Measurements from ENCODE around the gene OAT. TPM values are rescaled to one million over a fixed set of nuclear protein-coding genes. Genes with fewer than 3 reads are reported as not detected.

Gene OAT
- total and polyA plus RNA-seq, 2 donors (not counting 3 experiments of a cell fraction or from before 2014, with no cell fraction given), result 69.9 to 90.8 TPM

GRCh38 chr10:124388823-124389612 is 29.7 kb downstream of the OAT start:
- Histone ChIP-seq H3K79me2 (ENCODE audit: control insufficient read depth, insufficient read depth, low read length) (no peaks in the 10 kb centered on the region), H3K27ac (ENCODE audit: insufficient read depth, low read depth, low read length) (no peak overlapping the region), H4K20me1 (replicated peaks; ENCODE audit: control insufficient read depth, extremely low read depth, insufficient read depth, low read length) (no peaks in the 10 kb centered on the region), H3K9me3 (replicated peaks; ENCODE audit: control insufficient read depth, insufficient read depth, low read length) (no peaks in the 10 kb centered on the region), H3K4me2 (ENCODE audit: insufficient read depth, low read length) (peak overlapping the region; percentile 82), H3K4me1 (ENCODE audit: control insufficient read depth, extremely low read depth, insufficient read depth, low read length) (no peaks in the 10 kb centered on the region), H3K9me1 (replicated peaks; ENCODE audit: control insufficient read depth, extremely low read depth, insufficient read depth, low read length) (no peaks in the 10 kb centered on the region), H3K4me3 (replicated peaks in 1 of 3; ENCODE audit: insufficient read depth in 1 of 3, low read depth in 1 of 3, low read length in 3 of 3) (peak overlapping the region; percentile 24 to 36 (median 29)), H3K9ac (replicated peaks; ENCODE audit: extremely low read depth, insufficient read depth, low read length) (no peak overlapping the region), H3K27me3 (ENCODE audit: control insufficient read depth in 2 of 2, insufficient read depth in 2 of 2, low read length in 2 of 2) (no peaks in the 10 kb centered on the region), H2AFZ (ENCODE audit: low read depth, low read length) (peak overlapping the region; percentile 99), H3K36me3 (ENCODE audit: control insufficient read depth in 2 of 2, extremely low read depth in 1 of 2, insufficient read depth in 2 of 2, low read length in 2 of 2) (no peaks in the 10 kb centered on the region)
- POLR2A ChIA-PET, result interaction anchor here (0.9 kb wide), 1 partner anchor 395 kb away, joined by 3 read pairs; no protein-coding TSS in a partner anchor
- dilution Hi-C loops (cut with MboI; ENCODE audit: extremely low pct_ligation_motif_present, low sequenced_read_pairs), result no loop called here
- TF ChIP-seq FOS (IDR thresholded peaks at IDR 0.05; ENCODE audit: borderline replicate concordance, insufficient read depth, low read length) (no peak), CTCF (IDR thresholded peaks at IDR 0.05; ENCODE audit: extremely low read depth in 1 of 2, insufficient read depth in 1 of 2, low read depth in 1 of 2, low read length in 2 of 2) (peak; percentile 89 to 95)
- FAIRE-seq (peak; percentile 83), DNase-seq (ENCODE audit: low read depth, low spot score) (peak; percentile 83)
- BruUV-seq (replicated peaks), result no TSS peak
- intact Hi-C loops (cut with micrococcal nuclease), result loop anchor here (1.0 to 5.0 kb wide), 7 partner anchors 127 to 807 kb away; no protein-coding TSS in a partner anchor
- CTCF ChIA-PET, result interaction anchor here (0.5 to 17.2 kb wide), 81 partner anchors 9 to 1381 kb away, joined by 3 to 691 read pairs (median 5); partner anchors contain the start of genes CHST15, LHPP and OAT

- dilution Hi-C loops (cut with MboI; ENCODE audit: extremely low pct_ligation_motif_present, low sequenced_read_pairs) (no loop called here), intact Hi-C loops (cut with micrococcal nuclease) (loop anchor here (5.0 kb wide), 1 partner anchor 126 kb away; no protein-coding TSS in a partner anchor)
- peak overlapping the region; percentile 99 for H2AFZ ChIP-seq (ENCODE audit: low read depth, low read length)
- TF ChIP-seq JUN (IDR thresholded peaks at IDR 0.05; ENCODE audit: borderline replicate concordance, insufficient read depth, insufficient read length, low read depth), result no peak
- TF ChIP-seq GATA2 (IDR thresholded peaks at IDR 0.05; ENCODE audit: insufficient read depth, insufficient read length, low read depth, low read length), result no peak
- no peak for TF ChIP-seq MAX (IDR thresholded peaks at IDR 0.05; ENCODE audit: insufficient read depth, insufficient read length)
- no peak for TF ChIP-seq POLR2AphosphoS5 (IDR thresholded peaks at IDR 0.05; ENCODE audit: insufficient read depth, low read depth, low read length)
- no peak for TF ChIP-seq CTCF (IDR thresholded peaks at IDR 0.05; ENCODE audit: extremely low read depth in 1 of 2, insufficient read depth in 1 of 2, low read depth in 1 of 2, low read length in 2 of 2)
- TF ChIP-seq POLR2A (IDR thresholded peaks at IDR 0.05; ENCODE audit: low read depth, low read length), result no peak
- no peak for TF ChIP-seq FOS (IDR thresholded peaks at IDR 0.05; ENCODE audit: borderline replicate concordance, insufficient read depth, low read length)
- no peak for TF ChIP-seq MYC (IDR thresholded peaks at IDR 0.05; ENCODE audit: low read depth, low read length)
- TF ChIP-seq EZH2 (IDR thresholded peaks at IDR 0.05; ENCODE audit: borderline replicate concordance, low read depth, low read length, severe bottlenecking), result no peak
- H3K36me3 ChIP-seq (ENCODE audit: control insufficient read depth in 2 of 2, extremely low read depth in 1 of 2, insufficient read depth in 2 of 2, low read length in 2 of 2), result no peaks in the 10 kb centered on the region
- no TSS peak for BruUV-seq (replicated peaks)
- H3K4me3 ChIP-seq (replicated peaks in 1 of 3; ENCODE audit: insufficient read depth in 1 of 3, low read depth in 1 of 3, low read length in 3 of 3), result no peak overlapping the region
- peak overlapping the region; percentile 82 for H3K4me2 ChIP-seq (ENCODE audit: insufficient read depth, low read length)
- H3K27me3 ChIP-seq (ENCODE audit: control insufficient read depth in 2 of 2, insufficient read depth in 2 of 2, low read length in 2 of 2), result no peaks in the 10 kb centered on the region
- CTCF ChIA-PET, result interaction anchor here (0.6 to 17.2 kb wide), 23 partner anchors 8 to 1255 kb away, joined by 3 to 691 read pairs (median 10); partner anchors contain the start of genes CHST15 and LHPP
- no peak overlapping the region for H3K27ac ChIP-seq (ENCODE audit: insufficient read depth, low read depth, low read length)
- FAIRE-seq (no peak), DNase-seq (ENCODE audit: low read depth, low spot score) (no peak)
- POLR2A ChIA-PET, result no interaction called here
- H3K9me1 ChIP-seq (replicated peaks; ENCODE audit: control insufficient read depth, extremely low read depth, insufficient read depth, low read length), result no peaks in the 10 kb centered on the region
- H3K9me3 ChIP-seq (replicated peaks; ENCODE audit: control insufficient read depth, insufficient read depth, low read length), result no peaks in the 10 kb centered on the region
- no peak overlapping the region for H3K9ac ChIP-seq (replicated peaks; ENCODE audit: extremely low read depth, insufficient read depth, low read length)
- H4K20me1 ChIP-seq (replicated peaks; ENCODE audit: control insufficient read depth, extremely low read depth, insufficient read depth, low read length), result no peaks in the 10 kb centered on the region
- no peaks in the 10 kb centered on the region for H3K4me1 ChIP-seq (ENCODE audit: control insufficient read depth, extremely low read depth, insufficient read depth, low read length)
- H3K79me2 ChIP-seq (ENCODE audit: control insufficient read depth, insufficient read depth, low read length), result no peaks in the 10 kb centered on the region
Observed at GRCh38 chr10:124388476-124388822, 30.3 kb downstream of the OAT start.
